ENCODE results near the gene RELA. TPM values are rescaled to one million over a fixed set of nuclear protein-coding genes. Genes with fewer than 3 reads are reported as not detected.

Gene RELA
- total RNA-seq, 1 donor from 2014 or later = 68.9 TPM

DNA sequence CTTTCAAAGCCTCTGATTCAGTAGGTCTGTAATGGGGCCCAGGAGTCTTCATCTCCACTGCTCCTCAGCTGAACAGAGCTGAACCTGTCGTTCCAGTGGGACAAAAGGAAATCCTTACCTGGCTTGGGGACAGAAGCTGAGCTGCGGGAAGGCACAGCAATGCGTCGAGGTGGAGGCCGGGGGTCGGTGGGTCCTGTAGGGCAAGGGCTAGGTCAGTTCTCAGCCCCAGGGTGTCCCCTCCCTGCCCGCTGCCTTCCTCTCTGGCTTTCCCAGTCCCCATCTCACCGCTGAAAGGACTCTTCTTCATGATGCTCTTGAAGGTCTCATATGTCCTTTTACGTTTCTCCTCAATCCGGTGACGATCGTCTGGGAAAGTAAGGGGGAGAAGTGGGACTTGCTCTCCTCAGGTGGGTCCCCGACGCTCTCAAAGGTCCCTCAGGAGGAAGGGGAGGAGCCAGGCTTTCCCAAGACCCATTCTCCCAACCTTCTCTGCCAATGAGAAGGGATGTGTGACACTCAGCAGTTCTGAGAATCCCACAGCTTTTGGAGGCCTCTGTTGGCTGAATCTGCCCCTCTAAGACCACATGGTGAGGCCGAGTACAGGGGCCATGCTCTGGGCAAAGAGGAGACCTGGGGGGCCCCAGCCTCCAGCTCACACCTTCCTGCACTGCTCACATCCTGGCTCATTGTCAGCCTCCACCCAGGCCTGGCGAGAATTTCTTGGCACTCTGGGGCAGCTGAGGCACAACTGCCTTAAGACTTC is 7.0 kb downstream of the RELA start:
- intact Hi-C loops (cut with DNase I) = no loop called here
- Histone ChIP-seq H3K4me1 (peaks cover 50% of the 10 kb centered on the region), H3K27ac (no peak overlapping the region), H3K27me3 (ENCODE audit: low read depth) (no peaks in the 10 kb centered on the region), H3K36me3 (peaks cover 80% of the 10 kb centered on the region), H3K4me3 (no peak overlapping the region), H3K9me3 (no peaks in the 10 kb centered on the region)
- no peak for DNase-seq
- TF ChIP-seq, protein P1, sequence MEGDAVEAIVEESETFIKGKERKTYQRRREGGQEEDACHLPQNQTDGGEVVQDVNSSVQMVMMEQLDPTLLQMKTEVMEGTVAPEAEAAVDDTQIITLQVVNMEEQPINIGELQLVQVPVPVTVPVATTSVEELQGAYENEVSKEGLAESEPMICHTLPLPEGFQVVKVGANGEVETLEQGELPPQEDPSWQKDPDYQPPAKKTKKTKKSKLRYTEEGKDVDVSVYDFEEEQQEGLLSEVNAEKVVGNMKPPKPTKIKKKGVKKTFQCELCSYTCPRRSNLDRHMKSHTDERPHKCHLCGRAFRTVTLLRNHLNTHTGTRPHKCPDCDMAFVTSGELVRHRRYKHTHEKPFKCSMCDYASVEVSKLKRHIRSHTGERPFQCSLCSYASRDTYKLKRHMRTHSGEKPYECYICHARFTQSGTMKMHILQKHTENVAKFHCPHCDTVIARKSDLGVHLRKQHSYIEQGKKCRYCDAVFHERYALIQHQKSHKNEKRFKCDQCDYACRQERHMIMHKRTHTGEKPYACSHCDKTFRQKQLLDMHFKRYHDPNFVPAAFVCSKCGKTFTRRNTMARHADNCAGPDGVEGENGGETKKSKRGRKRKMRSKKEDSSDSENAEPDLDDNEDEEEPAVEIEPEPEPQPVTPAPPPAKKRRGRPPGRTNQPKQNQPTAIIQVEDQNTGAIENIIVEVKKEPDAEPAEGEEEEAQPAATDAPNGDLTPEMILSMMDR (IDR thresholded peaks at IDR 0.05) = no peak
- ATAC-seq = no peak

DNA sequence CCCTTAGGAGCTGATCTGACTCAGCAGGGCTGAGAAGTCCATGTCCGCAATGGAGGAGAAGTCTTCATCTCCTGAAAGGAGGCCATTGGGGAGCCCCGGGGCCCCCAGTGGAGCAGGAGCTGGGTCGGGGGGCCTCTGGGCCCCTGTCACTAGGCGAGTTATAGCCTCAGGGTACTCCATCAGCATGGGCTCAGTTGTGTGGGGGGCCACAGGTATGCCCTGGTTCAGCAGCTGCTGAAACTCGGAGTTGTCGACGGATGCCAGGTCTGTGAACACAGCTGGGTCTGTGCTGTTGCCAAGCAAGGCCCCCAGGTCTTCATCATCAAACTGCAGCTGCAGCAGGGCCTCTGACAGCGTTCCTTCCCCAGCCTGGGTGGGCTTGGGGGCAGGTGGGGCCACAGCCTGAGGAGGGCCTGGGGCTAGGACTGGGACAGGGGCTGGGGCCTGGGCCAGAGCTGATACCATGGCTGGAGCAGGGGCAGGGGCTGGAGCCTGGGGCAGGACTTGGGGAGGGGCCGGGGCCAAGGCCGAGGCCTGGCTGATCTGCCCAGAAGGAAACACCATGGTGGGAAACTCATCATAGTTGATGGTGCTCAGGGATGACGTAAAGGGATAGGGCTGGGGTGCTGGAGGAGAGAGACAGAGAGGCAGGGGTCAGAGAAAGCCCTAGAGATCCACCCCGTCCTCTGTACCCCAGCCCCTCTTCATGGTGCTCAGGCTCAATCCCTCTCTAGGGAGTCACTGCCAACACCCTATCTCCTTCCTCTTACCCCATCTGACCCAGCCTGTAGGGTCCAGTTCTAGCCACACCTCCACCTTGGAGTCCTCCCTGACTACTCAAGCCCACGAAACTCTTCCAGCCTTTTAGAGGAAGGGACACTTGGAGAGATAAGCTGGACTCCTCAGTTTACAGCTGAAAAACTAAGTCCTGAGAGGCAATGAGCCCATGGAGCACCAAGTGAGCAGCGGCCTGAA is 8.1 kb downstream of the RELA start:
- Histone ChIP-seq H3K4me1 (peaks cover 49% of the 10 kb centered on the region), H3K27me3 (ENCODE audit: low read depth) (no peaks in the 10 kb centered on the region), H3K4me3 (no peak overlapping the region), H3K27ac (peak overlapping the region; percentile 96), H3K36me3 (peaks cover 80% of the 10 kb centered on the region), H3K9me3 (no peaks in the 10 kb centered on the region)
- TF ChIP-seq, protein P1 (IDR thresholded peaks at IDR 0.05) = no peak
- DNase-seq (no peak), ATAC-seq (no peak)
- intact Hi-C loops (cut with DNase I) = no loop called here

DNA sequence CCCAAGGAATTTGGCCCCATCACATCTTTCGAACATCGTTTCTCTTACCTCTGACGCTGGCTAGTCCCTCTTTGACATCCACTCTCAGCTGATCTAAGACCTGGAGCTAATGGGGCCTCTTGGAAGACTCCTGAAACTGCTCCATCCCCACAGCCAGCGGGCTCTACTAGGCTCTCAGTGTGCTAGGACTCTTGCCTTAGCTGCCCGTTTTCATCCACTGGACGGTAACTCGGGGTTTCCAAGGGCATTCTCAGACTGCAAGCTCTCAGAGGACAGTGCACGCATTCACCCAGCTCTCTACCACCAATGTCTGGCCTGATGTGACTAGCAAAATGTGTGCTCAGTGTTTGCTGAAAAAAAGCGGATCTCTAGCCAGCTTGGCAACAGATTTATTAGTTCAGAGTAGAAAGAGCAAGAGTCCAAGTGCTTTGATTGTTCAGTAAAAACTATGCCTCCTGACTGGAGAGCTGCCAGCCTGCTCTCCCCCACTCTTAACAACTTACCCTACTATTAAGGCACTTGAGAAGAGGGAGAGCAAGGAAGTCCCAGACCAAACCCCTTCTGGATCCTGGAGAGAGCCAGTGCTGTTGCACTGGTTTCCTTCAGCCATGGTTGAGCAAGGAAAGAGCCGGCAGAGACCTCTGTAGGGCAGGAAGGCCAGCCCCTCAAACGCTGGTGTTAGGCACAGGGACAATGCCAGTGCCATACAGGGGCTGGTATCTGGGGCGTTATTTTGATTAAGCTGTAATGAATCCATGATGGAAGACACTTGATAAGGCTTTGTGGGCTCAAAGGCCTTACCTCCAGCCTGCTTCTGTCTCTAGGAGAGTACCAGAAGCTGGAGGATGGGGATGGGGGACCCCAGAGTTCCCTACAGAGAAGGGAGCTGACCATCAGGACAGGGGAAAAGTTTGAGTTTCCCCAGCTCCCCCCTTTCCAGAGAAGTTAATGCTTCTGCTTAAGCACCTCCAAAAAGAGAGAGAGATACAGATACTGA is 9.2 kb downstream of the RELA start:
- ATAC-seq (peak; percentile 7 to 14), DNase-seq (peak; percentile 66)
- Histone ChIP-seq H3K36me3 (peaks cover 80% of the 10 kb centered on the region), H3K4me3 (peak overlapping the region; percentile 70), H3K27ac (peak overlapping the region; percentile 96), H3K27me3 (ENCODE audit: low read depth) (no peaks in the 10 kb centered on the region), H3K4me1 (peaks cover 47% of the 10 kb centered on the region), H3K9me3 (no peaks in the 10 kb centered on the region)
- TF ChIP-seq, protein P1 (IDR thresholded peaks at IDR 0.05) = no peak
- intact Hi-C loops (cut with DNase I) = no loop called here

DNA sequence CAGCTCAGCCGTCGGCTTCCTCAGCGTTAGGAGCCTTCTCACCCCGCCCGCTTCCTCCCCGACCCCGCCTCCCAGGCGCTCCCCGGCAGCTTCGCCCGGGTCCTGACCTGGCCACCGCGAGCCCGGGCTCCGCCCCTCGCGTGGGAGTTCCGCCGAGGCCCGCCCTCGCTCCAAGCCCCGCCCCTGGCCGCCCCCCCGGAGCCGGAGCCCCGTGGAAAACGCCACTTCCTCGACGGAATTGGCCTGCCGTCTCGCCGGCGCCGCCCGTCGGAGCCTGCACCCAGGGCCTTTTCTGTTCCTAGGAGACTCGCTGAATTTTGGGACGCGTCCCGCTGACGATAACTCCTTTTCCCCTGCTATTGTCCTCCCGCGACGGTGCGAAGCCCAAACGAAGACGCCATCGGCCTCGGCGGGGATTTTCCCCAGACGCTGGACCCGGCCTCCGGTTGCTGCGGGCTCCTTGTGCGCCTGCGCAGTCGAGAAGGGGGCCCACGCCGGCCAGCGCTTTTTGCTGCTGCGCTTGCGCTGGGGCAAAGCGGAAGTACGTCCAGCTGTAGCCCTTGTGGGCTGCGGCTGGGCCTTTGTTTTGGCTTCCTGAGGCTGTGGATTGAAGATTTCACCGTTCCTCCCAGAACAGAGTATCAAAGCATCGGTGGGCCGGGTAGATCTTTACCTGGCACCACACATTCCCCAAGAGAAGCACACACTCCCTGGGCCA is 10.0 kb downstream of the RELA start:
- no peaks in the 10 kb centered on the region for H3K9me3 ChIP-seq
- H3K4me1 ChIP-seq = peaks cover 52% of the 10 kb centered on the region
- peak overlapping the region; percentile 96 for H3K27ac ChIP-seq
- no peaks in the 10 kb centered on the region for H3K27me3 ChIP-seq (ENCODE audit: low read depth)
- intact Hi-C loops (cut with DNase I) = no loop called here
- TF ChIP-seq, protein P1 (IDR thresholded peaks at IDR 0.05) = no peak
- DNase-seq = peak; percentile 96
- H3K4me3 ChIP-seq = peak overlapping the region; percentile 70
- ATAC-seq = peak; percentile 96
- H3K36me3 ChIP-seq = peaks cover 78% of the 10 kb centered on the region
